Dedifferentiated amniotic fluid mesenchymal stem cell (primary cell): Measurements from ENCODE around the gene NCKAP5.
"Not testable (repeated sequence)": the region's sequence is repeated elsewhere in the genome, so short reads cannot be mapped to it uniquely, and the experiment has no call there.

Experiments used
- DNase-seq: peaks from one replicate; pipeline ENCODE4 v3.0.0-alpha.2; 2016; ENCODE audit errors: extremely low spot score

NCKAP5 gene

DNA sequence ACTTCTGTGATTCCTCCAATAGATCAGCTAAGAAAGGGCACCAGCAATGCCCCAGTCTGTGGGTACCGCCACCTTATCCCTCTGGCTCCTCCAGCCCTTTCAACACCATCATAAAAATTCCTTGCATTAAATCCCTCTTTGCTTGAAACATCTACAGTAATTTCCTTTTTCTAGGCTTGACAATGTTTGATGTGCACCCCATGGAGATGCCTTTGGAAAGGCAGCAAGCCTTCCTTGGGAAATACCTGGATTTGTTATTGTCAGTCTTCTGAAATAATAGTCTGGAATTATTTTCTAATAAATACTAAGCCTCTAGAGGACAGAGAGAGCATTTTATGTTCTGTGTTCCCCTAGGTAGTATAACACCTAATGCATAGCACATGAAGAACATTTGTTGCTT is 46.1 kb downstream of the NCKAP5 start:
- no peak for DNase-seq

DNA sequence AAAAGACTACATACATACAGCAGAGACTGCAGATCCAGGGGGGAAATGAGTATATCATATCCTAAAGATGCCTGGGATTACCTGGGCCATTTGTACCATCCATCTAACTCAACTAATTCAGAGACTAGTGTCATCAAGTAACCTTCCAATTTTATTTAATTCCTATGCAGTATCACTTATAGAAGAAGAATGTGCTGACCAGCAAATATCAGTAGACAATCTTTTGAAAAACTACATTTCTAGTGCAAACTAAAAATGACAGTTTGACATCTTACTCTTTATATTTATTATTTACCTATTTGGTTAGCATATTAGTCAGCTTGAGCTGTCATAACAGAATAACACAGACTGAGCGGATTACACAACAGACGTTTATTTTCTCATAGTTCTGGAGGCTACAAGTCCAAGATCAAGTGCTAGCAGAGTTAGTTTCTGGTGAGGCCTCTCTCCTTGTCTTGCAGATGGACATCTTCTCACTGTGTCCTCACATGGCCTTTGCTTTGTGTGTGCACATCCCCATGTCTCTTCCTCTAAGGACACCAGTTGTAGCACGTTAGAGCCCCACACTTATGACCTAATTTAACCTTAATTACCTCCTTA is 47.0 kb downstream of the NCKAP5 start:
- no peak for DNase-seq

DNA sequence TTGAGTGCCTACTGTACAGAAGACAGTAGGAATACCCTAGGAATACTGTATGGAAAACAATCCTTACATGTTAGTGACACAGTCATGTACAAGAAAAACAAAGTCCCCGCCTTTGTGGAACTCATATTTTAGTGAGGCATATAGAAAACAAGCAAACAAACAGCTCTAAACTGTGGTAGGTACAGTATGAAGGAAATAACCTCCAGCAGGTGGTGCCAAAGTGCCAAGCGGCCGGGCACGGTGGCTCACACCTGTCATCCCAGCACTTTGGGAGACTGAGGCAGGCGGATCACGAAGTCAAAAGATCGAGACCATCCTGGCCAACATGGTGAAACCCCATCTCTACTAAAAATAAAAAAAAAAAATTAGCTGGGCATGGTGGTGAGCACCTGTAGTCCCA is 48.6 kb downstream of the NCKAP5 start:
- not testable (repeated sequence) for DNase-seq

DNA sequence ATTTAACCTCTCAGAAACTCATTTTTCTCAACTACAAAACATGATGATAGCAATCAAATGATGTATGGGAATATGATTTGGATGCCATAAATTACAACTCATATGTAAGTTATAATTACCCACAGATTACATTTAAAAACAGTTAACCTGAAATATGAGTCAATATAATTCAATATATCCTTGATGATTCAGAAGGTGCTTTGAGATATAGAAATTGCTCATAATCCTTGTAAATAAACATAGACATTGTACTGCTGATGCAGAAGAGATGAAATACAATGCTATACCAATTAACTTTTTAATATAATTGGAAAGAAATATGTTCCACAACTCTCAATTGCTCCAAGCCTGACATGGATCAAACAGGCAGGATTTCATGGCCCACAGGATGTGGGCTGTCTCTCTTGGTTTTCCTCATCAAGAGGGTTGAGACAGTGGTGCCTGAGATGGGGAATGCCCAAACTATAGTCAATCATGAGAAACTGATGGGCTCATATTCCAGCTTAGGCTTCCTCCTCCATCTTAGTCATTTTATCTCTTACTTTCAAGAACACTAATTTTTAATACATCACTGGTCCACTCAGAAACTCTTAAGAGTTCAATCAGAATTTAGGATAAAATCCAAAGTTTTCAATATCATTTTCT is 49.4 kb downstream of the NCKAP5 start:
- no peak for DNase-seq

DNA sequence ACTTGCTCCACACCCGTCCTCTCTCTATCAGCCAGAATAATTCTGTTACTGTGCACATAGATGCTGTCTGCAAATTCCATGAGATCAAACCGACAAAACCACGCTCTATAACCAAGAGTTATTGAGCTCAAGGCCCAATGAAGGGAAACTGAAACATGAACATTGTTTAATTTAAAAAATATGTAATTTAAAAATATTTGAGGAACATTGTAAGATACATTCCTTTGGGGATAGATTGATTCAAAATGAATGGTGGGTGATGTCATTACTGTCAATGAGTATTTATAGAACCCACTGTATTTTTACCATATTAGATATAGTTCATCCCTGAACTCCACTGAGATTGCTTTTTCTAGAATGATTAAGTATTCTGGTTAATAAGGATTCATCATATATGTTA is 50.4 kb downstream of the NCKAP5 start:
- DNase-seq, result no peak

DNA sequence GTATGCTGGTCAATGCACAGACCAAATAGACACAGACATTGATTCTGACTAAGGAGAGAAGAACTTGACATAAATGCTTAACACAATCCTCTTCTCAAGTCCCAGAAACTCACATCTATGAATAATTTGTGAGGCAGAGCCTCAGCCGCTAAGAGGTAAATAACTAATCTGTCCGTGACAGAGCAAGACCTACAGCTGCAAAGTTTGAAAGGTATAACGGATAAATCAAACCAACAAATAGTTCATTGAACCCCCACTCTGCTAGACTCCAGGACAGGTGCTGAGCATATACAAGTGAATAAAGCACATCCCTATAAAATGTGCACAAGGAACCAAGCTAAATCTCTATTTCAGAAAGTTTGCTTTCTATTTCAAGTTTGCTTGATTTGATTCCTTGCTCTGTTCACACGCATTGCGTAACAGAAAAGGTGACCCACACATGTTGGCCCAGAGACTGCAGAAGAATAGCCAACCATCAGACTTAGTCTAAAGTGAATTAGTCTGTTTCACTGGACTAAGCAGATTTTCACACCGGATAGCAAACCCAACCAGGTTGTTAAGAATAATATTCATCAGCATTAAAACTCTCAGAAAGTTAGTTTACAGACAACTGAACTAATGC is 51.7 kb downstream of the NCKAP5 start:
- no peak for DNase-seq

DNA sequence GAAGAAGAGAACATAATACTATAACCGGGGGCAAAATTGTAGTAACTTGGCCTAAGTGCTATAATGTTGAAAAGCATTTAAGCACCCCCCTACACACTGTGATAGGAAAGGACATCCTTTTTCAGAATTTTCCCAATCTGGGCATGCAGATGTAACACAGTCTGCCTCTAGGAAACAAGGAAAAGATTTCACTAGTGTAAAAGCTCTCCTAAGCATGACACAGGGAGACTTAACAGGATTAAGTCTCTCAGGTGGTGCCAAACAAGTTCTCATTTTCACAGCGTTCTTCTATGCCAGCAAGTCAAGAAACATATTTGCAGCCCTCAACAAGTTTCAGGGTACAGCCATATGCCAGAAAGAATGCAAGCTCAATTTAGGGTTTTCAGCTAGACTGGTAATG is 53.0 kb downstream of the NCKAP5 start:
- DNase-seq, result no peak

DNA sequence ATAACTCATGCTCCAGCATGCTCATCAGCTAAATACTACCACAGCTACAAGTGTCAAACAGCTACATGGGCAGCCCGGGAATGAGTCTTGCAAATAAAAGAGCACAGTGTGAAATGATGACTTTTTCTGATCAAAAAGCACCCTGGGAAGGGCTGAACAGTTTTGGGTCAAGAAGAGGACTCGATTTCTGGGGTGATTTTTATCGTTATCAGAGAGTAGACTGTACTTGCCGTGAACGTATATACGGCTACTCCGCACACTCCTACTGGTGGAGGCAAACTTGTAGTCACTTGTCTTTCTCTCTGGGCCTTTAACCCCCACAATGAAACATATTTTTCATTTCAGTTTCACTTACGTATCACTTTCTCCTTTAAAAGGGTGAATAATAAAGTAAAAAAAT is 54.4 kb downstream of the NCKAP5 start:
- no peak for DNase-seq

DNA sequence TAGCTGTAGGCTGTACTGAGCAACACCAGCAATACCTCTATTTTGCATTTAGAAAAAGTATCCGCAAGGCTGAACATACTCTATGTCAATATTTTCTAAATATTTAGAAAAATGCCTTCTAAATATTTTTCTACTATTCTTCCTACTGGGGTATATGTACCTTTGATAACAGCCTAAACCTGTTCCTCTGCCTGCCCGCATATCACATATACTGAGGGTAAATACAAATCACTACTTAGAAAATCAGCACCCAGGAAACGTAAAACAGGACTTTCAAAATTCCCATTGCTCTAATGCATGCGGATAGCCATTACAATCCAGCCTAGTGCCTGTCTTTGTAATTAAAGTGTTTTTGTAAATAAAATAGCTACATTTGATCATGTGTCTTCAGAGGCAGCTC is 56.1 kb downstream of the NCKAP5 start:
- no peak for DNase-seq

DNA sequence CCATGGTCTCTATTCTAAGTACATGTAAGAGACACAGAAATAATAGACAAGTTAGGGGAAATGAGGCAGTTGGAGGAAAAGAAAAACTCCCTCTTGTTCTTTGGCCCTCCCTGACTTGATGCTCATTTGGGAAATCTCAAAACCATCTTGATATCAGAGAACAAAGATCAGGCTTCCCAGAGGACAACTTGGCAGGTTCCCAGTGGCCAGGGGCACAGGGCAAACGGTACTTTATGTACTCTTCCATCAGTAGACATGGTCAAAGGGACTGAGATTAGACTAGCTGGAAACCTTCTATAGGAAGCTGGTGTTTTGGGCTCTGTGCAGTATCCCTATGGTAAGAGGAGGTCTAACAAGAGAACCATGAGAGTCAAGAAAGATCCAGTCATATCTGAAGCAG is 56.6 kb downstream of the NCKAP5 start:
- no peak for DNase-seq

DNA sequence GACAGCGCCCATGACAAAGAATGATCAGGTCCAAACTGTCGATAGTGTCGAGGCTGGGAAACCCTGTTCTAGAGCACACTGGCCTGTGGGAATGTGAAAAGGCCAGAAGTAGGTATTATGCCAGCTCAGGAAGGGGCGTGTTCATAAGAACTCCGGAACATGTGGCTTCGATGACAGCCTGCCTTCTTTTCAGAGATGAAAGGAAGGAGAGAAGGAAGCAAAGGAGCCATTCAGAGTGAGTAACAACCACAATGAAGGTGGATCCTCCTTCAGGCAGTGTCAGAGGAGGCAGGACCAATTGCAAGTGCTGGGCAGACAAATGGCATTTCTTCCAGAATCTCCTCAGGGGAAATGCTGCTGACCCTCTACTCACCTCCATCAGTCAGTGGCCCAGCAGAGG is 58.5 kb downstream of the NCKAP5 start:
- no peak for DNase-seq

DNA sequence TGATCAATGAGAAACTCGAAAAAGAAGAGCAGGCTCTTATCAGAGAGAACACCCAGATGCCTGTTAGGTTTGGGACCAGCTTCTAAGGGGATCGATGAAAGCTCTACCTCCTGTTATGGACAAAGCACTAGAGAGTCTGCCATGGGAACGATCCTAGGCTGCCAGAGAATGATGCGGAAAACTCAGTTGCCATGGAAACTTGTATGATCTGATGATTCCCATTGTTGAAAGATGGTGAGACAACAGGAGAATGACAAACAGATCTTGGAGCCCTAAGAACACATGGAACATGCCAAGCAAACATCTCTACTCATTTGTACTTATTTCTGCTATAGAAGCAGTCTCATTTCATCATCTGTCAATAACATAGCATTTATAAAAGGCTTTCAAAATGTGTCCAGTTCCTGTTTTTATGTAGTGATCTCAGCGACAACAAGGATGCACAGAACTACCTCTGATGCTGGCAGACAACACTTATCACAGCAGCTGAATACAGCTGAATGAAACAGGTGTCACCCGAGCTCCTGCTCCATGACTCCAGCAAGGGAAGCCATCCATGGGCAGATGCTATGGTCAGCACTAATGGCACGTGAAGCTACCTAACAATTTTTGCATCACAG is 59.6 kb downstream of the NCKAP5 start:
- no peak for DNase-seq

DNA sequence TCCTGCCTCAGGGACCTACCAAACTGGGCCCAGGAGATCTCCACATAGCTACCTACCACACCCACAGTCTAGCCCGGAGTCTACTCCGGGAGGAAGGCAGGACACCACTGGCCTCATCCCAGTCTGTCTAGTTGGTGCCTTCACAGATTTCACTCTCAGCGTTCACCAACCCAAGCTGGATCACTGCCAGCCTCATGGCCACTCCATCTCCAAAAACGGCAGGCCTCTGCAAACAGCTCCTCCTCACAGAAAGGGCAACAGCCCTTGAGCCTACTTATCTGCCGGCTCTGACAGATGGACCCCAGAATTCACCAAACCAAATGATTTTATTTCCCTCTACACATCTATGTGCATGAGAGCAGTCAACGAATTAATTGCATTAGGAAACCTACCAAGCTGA is 61.3 kb downstream of the NCKAP5 start:
- DNase-seq, result no peak

DNA sequence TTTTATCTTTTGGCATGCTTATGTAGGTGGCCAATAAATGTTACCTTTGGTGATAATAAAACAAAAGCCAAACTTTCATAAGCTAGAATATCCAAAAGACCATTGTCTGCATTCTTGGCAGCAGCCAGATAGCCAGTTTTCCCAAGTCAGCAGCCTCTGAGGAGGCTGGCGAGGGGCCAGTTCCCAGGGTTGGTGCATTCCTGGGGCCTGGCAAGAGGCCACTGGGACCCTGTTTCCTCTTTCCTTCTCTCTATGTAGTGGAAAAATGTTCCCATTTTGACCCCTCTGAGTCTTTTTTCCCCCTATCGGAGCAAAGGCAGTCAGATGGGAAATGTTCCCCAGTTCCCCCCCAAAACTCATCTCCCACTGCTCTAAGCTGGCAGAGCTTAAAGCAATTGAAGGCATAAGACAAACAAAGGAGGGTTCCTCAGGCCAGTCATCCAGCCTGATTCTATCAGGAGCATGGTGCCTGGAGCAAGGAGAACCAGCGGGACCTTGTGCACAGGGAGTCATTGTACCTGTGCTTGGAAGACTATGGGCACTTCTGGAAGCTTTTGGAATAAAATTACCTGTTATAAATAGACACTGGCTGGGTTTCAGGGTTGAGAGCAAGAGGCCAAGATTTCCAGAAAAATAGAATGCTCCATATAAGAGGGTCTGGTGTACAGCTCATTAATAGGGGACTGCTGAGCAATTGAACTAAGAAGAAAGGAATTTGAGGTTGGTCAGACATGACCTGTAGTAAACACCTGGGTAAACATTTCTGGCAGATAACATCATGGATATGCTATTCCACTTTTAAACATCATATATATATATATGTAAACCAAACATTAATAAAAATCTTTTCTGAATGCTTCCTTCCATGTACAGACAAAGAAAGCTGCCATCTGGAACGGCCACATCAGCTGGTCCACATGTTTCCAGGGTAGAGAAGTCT is 63.4 kb downstream of the NCKAP5 start:
- no peak for DNase-seq

DNA sequence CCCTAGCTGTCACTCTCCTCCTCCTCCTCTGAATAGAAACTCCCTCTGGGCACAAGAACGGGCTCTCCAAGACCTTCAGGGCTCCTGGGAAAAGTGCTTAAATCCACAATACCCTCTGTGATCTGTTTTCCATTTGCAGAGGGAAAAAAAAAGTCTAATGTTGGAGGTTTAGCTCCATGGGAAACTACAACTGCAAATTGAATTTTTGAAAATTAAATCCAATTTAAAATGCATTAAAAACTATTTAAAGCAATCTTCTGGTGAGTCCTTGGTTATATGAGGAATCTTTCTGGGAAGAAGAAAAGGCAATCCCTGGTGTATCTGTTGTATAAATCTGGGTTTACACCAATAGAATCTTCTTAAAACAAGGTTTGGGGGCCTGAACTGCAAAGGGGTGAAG is 64.3 kb downstream of the NCKAP5 start:
- no peak for DNase-seq

DNA sequence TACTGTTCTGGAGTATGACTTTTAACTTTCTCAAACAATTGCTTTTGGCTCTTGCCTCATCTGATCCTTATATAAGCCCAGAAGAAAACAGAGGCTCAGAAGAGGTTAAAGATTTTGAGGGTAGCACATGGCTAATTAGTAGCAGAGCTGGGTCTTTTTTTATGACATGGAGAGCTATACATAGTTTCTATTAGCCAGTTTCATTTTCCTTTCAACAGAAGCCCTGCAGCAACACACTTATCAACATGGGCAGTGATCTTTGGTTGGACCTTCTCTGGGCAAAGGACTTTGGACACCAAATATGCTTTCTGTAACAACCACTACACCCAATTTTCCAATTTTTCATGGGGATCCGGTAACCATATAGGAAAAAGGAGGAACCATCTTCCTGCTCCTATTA is 64.9 kb downstream of the NCKAP5 start:
- DNase-seq, result no peak

DNA sequence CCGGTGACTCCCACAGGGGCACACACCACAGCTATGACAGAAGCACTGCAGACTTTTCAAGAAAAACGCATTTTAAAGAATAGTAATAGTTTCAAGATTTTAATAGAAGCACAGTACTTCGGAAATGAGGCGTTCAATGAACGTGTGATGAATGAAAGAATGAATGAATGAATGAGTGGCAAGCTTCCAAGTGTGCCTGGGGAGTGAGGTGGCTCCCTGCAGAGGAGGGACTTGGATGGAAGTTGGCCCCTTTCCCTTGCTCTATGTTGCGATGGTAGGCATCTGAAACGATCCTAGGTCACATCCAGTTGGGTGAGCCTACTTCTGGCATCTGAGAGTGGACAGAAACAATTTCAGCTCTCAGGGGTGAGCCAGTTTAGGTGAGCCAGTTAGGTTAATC is 65.6 kb downstream of the NCKAP5 start:
- DNase-seq, result no peak

DNA sequence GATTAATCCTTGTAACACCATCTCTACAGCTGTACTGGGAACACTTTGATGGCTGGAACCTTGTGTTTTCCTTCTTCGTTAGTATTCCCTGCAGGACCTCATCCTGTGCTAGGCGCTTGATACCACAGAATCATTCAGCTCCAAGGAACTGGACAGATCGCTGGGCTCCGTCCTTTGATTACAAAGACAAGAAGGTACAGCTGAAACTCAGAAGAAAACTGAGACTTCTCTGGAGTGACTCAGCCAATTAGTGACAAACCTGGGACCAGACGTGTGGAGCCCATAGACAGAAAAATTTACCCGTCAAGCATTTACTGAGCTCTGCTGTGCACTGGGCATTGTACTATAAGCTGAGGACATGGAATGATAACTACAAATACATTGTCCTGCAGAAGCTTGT is 67.3 kb downstream of the NCKAP5 start:
- no peak for DNase-seq

DNA sequence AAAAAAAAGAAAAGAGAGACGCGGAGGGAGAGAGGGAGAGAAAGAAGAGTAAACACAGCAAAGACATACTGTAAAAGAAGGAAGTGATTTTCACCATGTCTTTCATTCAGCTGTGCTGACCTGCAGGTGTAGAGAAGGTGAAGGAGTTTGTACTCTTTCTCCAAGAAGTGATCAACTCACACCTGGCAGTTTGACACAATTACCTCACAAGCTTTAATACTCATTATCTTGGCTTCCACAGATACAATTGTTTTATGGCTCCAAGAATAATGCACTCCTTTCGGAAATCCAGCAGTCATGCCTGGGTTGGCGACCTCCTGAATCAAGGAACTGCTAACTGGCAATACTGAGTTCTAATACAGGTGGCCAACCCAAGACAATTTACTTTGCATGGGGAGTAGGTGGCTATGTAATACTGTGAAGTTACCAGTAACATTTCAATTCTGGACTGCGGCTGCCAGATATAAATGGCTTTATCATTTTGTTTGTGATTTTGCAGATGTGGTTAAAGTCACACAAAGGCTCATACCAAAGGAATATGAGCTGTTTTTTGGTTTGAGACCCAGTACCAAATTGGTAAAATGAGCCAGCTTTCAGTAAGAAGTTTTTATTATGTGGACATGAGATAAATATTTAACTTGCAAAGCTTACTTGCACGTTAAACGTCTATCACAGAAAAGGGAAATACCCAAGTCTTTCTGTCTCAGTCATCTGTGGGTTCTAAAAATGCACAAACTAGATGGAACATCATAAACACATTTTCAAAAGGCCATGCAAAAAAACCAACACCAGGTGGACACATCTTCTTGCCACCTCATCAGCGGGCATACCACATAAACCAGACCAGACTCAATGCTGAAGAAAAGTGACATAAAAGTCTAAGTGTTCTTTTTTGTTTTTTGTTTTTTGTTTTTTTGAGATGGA is 69.3 kb downstream of the NCKAP5 start:
- DNase-seq, result no peak

DNA sequence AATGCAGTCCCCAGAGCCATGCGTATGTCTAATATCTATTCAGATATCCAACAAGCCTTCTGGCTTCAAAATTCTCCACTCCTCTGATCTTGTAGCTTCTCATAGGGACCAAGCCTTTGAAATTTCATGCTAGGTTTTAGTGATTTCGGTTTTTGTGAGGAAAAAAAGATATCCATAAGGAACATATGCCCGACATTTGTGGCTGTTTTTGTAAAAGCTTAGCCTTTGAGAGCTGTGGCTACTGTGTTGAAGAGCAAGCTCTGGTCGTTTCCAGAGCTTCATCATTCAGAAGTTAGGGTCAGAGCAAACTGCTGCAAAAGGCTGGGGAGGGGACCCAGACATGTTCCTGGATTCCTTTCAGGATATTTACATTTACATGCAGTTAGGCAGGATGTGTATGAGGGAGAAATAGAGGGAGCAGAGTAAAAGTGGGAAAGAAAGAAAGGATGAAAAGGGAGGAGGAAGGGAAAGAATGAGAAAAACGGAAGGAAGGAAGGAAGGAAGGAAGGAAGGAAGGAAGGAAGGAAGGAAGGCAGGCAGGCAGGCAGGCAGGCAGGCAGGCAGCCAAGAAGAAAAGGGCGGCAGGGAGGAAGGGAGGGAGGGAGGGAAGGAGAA is 70.2 kb downstream of the NCKAP5 start:
- DNase-seq, result no peak
